Effector memory CD4-positive, alpha-beta T cell (primary cell): ENCODE data around the gene NFATC2.

Experiments
- DNase-seq, 3 donors: peaks; one replicate each; pipeline ENCODE4 v3.0.0-alpha.2; 2020
- H3K27ac ChIP-seq: 2 replicates; pipeline ENCODE4 v1.7.0; 2013; ENCODE audit warnings: mild to moderate bottlenecking, low read length, moderate library complexity; ENCODE audit not compliant: insufficient read depth, poor library complexity, severe bottlenecking
- H3K27me3 ChIP-seq: replicated peaks from 2 replicates; pipeline ENCODE4 v1.7.0; 2013; ENCODE audit warnings: mild to moderate bottlenecking, low read length; ENCODE audit not compliant: insufficient read depth, control insufficient read depth, poor library complexity, severe bottlenecking
- H3K36me3 ChIP-seq: 2 replicates; pipeline ENCODE4 v1.7.0; 2013; ENCODE audit warnings: mild to moderate bottlenecking, low read length, moderate library complexity; ENCODE audit not compliant: control insufficient read depth, insufficient read depth
- H3K4me1 ChIP-seq: 2 replicates; pipeline ENCODE4 v1.7.0; 2013; ENCODE audit warnings: low read length, mild to moderate bottlenecking; ENCODE audit not compliant: control insufficient read depth, insufficient read depth, poor library complexity, severe bottlenecking
- H3K4me3 ChIP-seq: 2 replicates; pipeline ENCODE4 v1.7.0; 2013; ENCODE audit warnings: low read length, low read depth, mild to moderate bottlenecking; ENCODE audit not compliant: insufficient read depth, poor library complexity, severe bottlenecking
- H3K9me3 ChIP-seq: 2 replicates; pipeline ENCODE4 v1.7.0; 2013; ENCODE audit warnings: mild to moderate bottlenecking, low read length, moderate library complexity; ENCODE audit not compliant: control insufficient read depth

NFATC2 gene

GRCh38 chr20:51389543-51390264 is 152.8 kb downstream of the NFATC2 start:
- peaks cover 38% of the 10 kb centered on the region for H3K36me3 ChIP-seq
- no peaks in the 10 kb centered on the region for H3K27me3 ChIP-seq
- no peak overlapping the region for H3K27ac ChIP-seq
- H3K4me3 ChIP-seq = no peak overlapping the region
- peaks cover 9% of the 10 kb centered on the region for H3K4me1 ChIP-seq
- no peaks in the 10 kb centered on the region for H3K9me3 ChIP-seq
- DNase-seq = no peak

DNA sequence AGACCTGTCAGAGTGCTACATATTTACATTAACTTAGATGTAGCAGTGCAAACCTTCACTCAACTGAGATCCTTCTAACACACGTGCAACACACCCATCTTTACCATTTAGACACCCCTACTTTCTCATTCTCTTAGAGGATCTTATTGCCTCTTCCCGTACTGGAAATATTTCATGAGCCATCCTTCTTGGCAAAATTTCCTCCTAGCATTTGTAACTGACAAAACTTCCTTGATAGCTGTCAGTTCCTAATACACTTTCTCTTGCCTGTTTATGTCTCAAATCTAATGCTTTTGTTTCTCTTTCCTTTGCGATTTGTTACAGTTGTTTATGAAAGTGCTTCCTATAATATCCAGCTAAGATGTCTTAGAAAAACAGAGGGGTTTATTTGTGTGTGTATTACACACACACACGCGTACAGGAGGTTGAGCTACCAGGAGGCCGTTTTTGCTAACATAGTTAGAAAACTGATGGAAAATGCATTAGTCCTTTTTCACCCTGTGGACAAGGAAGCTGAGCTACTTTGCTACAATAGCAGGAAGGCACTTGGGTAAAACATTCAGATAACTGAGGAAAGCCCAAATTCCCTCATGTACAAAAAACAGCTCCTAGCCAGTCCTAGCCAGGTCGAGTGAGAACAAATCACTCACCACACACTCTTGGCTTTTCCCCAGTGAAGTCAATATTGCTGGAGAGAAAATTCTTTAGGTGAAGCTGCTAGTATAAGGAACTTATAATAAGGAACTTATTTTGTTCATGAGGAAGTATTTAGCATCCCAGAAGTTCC is 153.6 kb downstream of the NFATC2 start:
- H3K9me3 ChIP-seq = no peaks in the 10 kb centered on the region
- H3K27me3 ChIP-seq = no peaks in the 10 kb centered on the region
- H3K36me3 ChIP-seq = peaks cover 38% of the 10 kb centered on the region
- H3K4me3 ChIP-seq = no peak overlapping the region
- no peak overlapping the region for H3K27ac ChIP-seq
- no peak for DNase-seq
- H3K4me1 ChIP-seq = peaks cover 9% of the 10 kb centered on the region

DNA sequence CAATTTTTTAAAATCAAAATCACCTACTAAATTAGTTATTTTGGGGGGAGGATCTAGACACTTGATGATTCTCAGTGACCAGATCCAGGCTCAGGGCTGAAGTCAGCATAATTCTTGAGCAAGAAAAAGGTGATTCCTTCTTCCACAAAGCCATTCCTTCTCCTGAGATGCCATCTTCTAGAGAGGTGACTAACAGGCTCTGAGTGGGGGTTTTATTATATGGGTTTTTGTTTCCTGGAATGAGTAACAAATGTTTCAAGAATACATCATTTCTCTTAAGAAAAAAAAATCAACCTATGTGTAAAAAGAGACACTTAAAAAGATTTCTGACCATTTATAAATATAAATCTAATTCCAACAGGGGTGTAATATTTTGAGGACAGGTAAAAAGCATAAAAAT is 154.3 kb downstream of the NFATC2 start:
- H3K27me3 ChIP-seq = no peaks in the 10 kb centered on the region
- no peaks in the 10 kb centered on the region for H3K9me3 ChIP-seq
- peaks cover 36% of the 10 kb centered on the region for H3K36me3 ChIP-seq
- H3K27ac ChIP-seq = no peak overlapping the region
- no peak overlapping the region for H3K4me3 ChIP-seq
- no peak for DNase-seq
- peaks cover 9% of the 10 kb centered on the region for H3K4me1 ChIP-seq

DNA sequence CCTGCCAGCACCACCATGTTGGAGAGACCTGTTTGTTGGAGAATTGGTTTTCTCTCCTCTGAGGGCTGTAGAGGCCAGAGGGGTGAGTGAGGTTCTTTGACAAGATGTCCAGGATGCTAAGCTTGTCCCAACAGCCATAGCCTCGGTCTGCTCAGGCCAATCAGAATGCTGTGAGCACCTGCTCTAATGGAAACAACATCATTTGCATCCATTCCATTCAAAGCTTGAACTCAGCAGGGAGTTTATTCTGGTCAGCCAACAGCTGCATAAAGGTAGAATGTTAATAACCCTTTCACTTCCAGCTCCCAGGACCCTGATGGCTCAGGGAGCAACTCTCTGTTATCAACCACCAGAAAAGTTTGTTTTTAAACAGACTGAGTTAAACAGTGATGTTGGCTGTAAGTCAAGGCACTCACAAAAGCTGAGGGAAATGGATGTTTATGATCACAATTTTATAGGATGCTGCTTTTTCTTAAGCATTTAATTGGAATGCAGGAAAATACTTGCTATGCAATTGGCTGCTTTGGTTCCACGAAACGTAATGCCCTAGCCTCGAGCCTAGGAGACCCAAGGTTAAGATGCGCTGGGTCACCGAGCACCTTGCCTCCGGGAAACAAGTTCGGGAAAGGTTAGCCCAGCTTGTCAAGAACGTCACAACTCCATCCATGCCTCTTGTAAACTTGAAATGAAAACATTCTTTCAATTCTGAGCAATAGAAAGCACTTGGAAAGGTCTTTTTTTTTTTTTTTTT is 155.2 kb downstream of the NFATC2 start:
- no peak for DNase-seq
- H3K36me3 ChIP-seq = peaks cover 26% of the 10 kb centered on the region
- H3K4me3 ChIP-seq = no peak overlapping the region
- H3K27ac ChIP-seq = no peak overlapping the region
- no peaks in the 10 kb centered on the region for H3K9me3 ChIP-seq
- peaks cover 9% of the 10 kb centered on the region for H3K4me1 ChIP-seq
- no peaks in the 10 kb centered on the region for H3K27me3 ChIP-seq

DNA sequence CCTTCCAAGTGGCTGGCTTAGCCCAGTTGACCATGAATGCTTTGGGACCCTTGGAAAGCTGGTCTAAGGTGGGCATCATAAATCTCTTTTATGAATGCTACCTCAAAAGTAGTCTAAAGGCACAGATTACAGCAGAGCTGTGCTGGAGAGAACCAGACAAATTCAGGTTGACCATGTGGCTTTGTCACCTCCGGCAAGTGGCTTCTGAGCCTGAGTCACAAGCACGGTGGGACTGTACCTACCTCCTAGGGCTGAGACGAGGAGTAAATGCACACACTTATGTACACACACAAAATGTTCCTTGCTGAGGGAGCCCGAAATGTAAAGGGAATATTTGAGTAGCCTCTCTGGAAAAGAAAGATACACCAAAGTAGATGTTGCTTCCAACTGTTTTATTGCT is 155.9 kb downstream of the NFATC2 start:
- Histone ChIP-seq H3K27ac (no peak overlapping the region), H3K4me3 (no peak overlapping the region), H3K4me1 (peaks cover 9% of the 10 kb centered on the region), H3K9me3 (no peaks in the 10 kb centered on the region), H3K36me3 (peaks cover 19% of the 10 kb centered on the region), H3K27me3 (no peaks in the 10 kb centered on the region)
- peak in 2 of 3 donors; percentile 21 to 31 for DNase-seq

GRCh38 chr20:51385646-51386530 is 156.6 kb downstream of the NFATC2 start:
- Histone ChIP-seq H3K4me1 (peaks cover 9% of the 10 kb centered on the region), H3K27me3 (no peaks in the 10 kb centered on the region), H3K4me3 (no peak overlapping the region), H3K9me3 (no peaks in the 10 kb centered on the region), H3K27ac (no peak overlapping the region), H3K36me3 (peaks cover 13% of the 10 kb centered on the region)
- peak in 1 of 3 donors; percentile 18 for DNase-seq

- H3K9me3 ChIP-seq = no peaks in the 10 kb centered on the region
- H3K36me3 ChIP-seq = peaks cover 3% of the 10 kb centered on the region
- peaks cover 9% of the 10 kb centered on the region for H3K4me1 ChIP-seq
- no peaks in the 10 kb centered on the region for H3K27me3 ChIP-seq
- DNase-seq = no peak
- H3K4me3 ChIP-seq = no peak overlapping the region
- H3K27ac ChIP-seq = no peak overlapping the region
These were observed 157.6 kb downstream of the NFATC2 start for GRCh38 chr20:51384875-51385274.

DNA sequence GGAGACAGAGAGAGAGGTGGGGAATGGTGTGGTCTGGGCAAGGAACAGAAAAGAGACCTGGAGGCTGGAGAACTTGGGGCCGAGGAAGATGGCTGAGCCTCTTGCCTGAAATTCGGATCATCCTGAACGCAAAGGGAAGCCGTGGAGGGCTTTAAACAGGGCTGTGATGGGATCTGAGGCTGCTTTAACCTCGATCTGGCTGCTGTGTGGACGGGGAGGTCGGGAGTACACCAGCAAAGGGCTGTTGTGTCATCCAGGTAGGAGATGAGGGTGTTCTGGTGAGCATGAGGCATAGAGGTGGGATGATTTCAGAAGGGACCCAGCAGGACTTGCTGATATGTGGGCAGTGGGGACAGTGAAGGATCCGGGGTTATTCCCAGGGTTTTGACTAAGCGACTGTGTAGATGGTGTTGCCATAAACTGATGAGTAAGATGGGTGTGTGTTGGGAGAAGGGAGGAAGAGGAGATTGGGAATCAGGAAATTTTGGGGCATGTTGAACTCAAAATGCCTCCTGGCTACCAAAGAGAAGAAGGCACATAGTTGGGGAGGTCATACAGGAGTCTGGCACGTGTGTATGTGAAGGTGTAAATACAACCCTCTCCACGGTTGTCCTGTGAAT is 158.5 kb downstream of the NFATC2 start:
- Histone ChIP-seq H3K27me3 (no peaks in the 10 kb centered on the region), H3K36me3 (peaks cover 3% of the 10 kb centered on the region), H3K4me1 (peaks cover 9% of the 10 kb centered on the region), H3K9me3 (no peaks in the 10 kb centered on the region), H3K27ac (no peak overlapping the region), H3K4me3 (no peak overlapping the region)
- DNase-seq = no peak
